Brain pericyte (primary cell): ENCODE results near the gene TIMM23.
"Not testable (repeated sequence)": the region's sequence is repeated elsewhere in the genome, so short reads cannot be mapped to it uniquely, and the experiment has no call there.

Experiments used
- DNase-seq: peaks from one replicate; pipeline ENCODE4 v3.0.0-alpha.2; 2012; ENCODE audit warnings: low read depth, low spot score

TIMM23 gene

GRCh38 chr10:46022978-46023702 is 50.9 kb downstream of the TIMM23 start:
- DNase-seq = peak; percentile 66

GRCh38 chr10:46024948-46025347 is 52.7 kb downstream of the TIMM23 start:
- no peak for DNase-seq

- no peak for DNase-seq
These were observed 53.1 kb downstream of the TIMM23 start for GRCh38 chr10:46025406-46025805.

- no peak for DNase-seq
These were observed 53.8 kb downstream of the TIMM23 start for GRCh38 chr10:46026106-46026505.

- peak; percentile 40 for DNase-seq
These were observed 56.5 kb downstream of the TIMM23 start for GRCh38 chr10:46028584-46029460.

- DNase-seq = no peak
These were observed 57.3 kb downstream of the TIMM23 start for GRCh38 chr10:46029461-46030030.

- peak; percentile 93 for DNase-seq
These were observed 58.0 kb downstream of the TIMM23 start, which contains the start of gene NCOA4 for GRCh38 chr10:46030091-46030937. Gene NCOA4 (minus strand): TSS chr10:46030623. CDS start chr10:46016680, 13,943 bp downstream.

- no peak for DNase-seq
These were observed 59.6 kb downstream of the TIMM23 start for GRCh38 chr10:46031648-46032532.

GRCh38 chr10:46033602-46034011 is 61.3 kb downstream of the TIMM23 start:
- no peak for DNase-seq

GRCh38 chr10:46035923-46036849 is 63.9 kb downstream of the TIMM23 start:
- DNase-seq = no peak

GRCh38 chr10:46037107-46037825 is 65.0 kb downstream of the TIMM23 start:
- DNase-seq = no peak

GRCh38 chr10:46040004-46040403 is 67.7 kb downstream of the TIMM23 start:
- DNase-seq = no peak

GRCh38 chr10:46042527-46042926 is 70.2 kb downstream of the TIMM23 start:
- no peak for DNase-seq

GRCh38 chr10:46046261-46046660 is 74.0 kb downstream of the TIMM23 start, which contains the start of gene MSMB:
Gene MSMB (minus strand): TSS chr10:46046269. CDS start chr10:46046237, 32 bp downstream.
- DNase-seq = no peak

GRCh38 chr10:46048152-46048551 is 75.9 kb downstream of the TIMM23 start:
- no peak for DNase-seq

GRCh38 chr10:46049497-46049831 is 77.2 kb downstream of the TIMM23 start:
- DNase-seq = not testable (repeated sequence)

- no peak for DNase-seq
These were observed 78.8 kb downstream of the TIMM23 start for GRCh38 chr10:46050941-46051623.
